BLaER1 (cell line): ENCODE results near the gene SMARCA4.
"Not testable (repeated sequence)": the region's sequence is repeated elsewhere in the genome, so short reads cannot be mapped to it uniquely, and the experiment has no call there.

Experiments used
- H3K27ac ChIP-seq: shearing (Covaris generic); formaldehyde crosslinking; 2 replicates; pipeline ENCODE4 v1.8.1; 2022
- H3K27me3 ChIP-seq: shearing (Covaris generic); formaldehyde crosslinking; 2 replicates; pipeline ENCODE4 v1.8.1; 2022
- H3K36me3 ChIP-seq: shearing (Covaris generic); formaldehyde crosslinking; 2 replicates; pipeline ENCODE4 v1.8.1; 2022
- H3K4me1 ChIP-seq: shearing (Covaris generic); formaldehyde crosslinking; 2 replicates; pipeline ENCODE4 v1.8.1; 2022
- H3K4me2 ChIP-seq: shearing (Covaris generic); formaldehyde crosslinking; 2 replicates; pipeline ENCODE4 v1.8.1; 2022
- H3K4me3 ChIP-seq: shearing (Covaris generic); formaldehyde crosslinking; 2 replicates; pipeline ENCODE4 v1.8.1; 2022
- H3K9ac ChIP-seq: shearing (Covaris generic); formaldehyde crosslinking; 2 replicates; pipeline ENCODE4 v1.8.1; 2022
- H3K9me3 ChIP-seq: shearing (Covaris generic); formaldehyde crosslinking; 2 replicates; pipeline ENCODE4 v1.8.1; 2022
- H4K20me1 ChIP-seq: shearing (Covaris generic); formaldehyde crosslinking; 2 replicates; pipeline ENCODE4 v1.8.1; 2022
- Cebpa-rat ChIP-seq: shearing (Covaris generic); IDR thresholded peaks from 2 replicates; pipeline ENCODE4 v1.8.1; 2022

SMARCA4 gene

DNA sequence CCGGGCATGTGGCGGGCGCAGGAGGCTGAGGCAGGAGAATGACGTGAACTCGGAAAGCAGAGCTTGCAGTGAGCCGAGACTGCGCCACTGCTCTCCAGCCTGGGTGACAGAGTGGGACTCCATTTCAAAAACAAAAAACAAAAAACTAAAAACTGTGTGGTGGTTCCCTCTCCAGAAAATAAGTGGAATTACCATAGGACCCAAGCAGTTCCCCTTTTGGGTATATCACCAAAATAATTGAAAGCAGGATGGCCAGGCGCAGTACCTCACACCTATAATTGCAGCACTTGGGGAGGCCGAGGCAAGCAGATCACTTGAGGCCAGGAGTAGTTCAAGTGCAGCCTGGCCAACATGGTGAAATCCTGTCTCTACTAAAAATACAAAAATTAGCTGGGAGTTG is 112.7 kb downstream of the SMARCA4 start:
- peaks cover 6% of the 10 kb centered on the region; the same call in 1 of the 2 replicates for H3K36me3 ChIP-seq
- H3K4me1 ChIP-seq, result peaks cover 67% of the 10 kb centered on the region
- peak overlapping the region; percentile 93 for H3K27ac ChIP-seq
- no peaks in the 10 kb centered on the region for H4K20me1 ChIP-seq
- H3K4me3 ChIP-seq, result peak overlapping the region; percentile 39; the same call in 1 of the 2 replicates
- no peak for TF ChIP-seq Cebpa-rat
- H3K27me3 ChIP-seq, result no peaks in the 10 kb centered on the region
- H3K9ac ChIP-seq, result peak overlapping the region; percentile 74
- H3K4me2 ChIP-seq, result peak overlapping the region; percentile 80
- no peaks in the 10 kb centered on the region for H3K9me3 ChIP-seq

DNA sequence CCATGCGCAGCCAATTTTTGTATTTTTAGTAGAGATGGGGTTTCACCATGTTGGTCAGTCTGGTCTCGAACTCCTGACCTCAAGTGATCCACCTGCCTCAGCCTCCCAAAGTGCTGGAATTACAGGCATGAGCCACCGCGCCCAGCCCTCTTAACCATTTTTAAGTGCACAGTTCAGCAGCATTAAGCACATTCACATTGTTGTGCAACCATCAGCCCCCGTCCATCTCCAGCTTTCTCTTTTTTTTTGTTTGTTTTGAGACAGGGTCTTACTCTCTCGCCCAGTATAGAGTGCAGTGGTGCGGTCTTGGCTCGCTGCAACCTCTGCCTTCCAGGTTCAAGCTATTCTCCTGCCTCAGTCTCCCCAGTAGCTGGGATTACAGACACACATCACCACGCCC is 116.0 kb downstream of the SMARCA4 start:
- peak overlapping the region; percentile 93; the same call in 1 of the 2 replicates for H3K27ac ChIP-seq
- H3K27me3 ChIP-seq, H3K4me3 ChIP-seq, H4K20me1 ChIP-seq, H3K9ac ChIP-seq, H3K9me3 ChIP-seq: not testable (repeated sequence)
- peaks cover 27% of the 10 kb centered on the region for H3K36me3 ChIP-seq
- H3K4me1 ChIP-seq, result peaks cover 58% of the 10 kb centered on the region
- H3K4me2 ChIP-seq, result 0 out of 2 replicates have a peak overlapping the region, but pooled peaks have one; percentile 1

DNA sequence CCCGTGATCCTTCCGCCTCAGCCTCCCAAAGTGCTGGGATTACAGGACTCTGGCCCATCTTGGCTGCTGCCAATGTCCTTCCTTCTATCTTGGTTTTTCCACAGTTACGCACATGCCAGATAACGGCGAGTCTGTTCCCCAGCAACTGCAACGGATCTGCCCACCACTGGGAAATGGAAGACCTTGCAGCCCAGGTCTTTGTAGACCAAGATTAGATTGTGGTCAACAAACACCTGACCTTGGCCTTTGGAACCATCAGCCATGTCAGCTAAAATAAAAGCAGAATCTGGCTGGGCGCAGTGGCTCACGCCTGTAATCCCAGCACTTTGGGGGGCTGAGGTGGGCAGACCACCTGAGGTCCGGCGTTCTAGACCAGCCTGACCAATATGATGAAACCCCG is 118.1 kb downstream of the SMARCA4 start:
- Histone ChIP-seq H3K9me3 (no peaks in the 10 kb centered on the region), H4K20me1 (no peaks in the 10 kb centered on the region), H3K4me3 (no peak overlapping the region), H3K4me2 (no peak overlapping the region), H3K4me1 (peaks cover 49% of the 10 kb centered on the region), H3K9ac (no peak overlapping the region), H3K27ac (no peak overlapping the region), H3K36me3 (peaks cover 27% of the 10 kb centered on the region), H3K27me3 (no peaks in the 10 kb centered on the region)
- TF ChIP-seq Cebpa-rat, result no peak

DNA sequence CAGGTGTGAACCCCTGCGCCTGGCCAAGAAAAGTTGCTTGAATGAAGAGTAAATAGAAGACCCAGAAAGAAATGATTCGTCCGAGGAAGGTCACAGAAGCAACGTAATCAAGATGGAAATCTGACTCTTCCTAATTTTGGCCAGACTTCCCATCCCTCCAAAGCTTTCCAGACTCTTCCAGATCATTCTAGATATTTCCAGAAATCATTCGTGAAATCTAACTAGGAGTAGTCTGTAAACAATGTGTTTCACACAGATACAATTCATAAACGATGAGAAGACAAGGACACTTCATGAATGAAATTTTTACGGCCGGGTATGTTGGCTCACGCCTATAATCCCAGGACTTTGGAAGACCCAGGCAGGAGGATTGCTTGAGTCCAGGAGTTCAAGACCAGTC is 119.2 kb downstream of the SMARCA4 start:
- TF ChIP-seq Cebpa-rat, result no peak
- no peak overlapping the region for H3K9ac ChIP-seq
- H3K4me2 ChIP-seq, result no peak overlapping the region
- no peaks in the 10 kb centered on the region for H4K20me1 ChIP-seq
- H3K4me1 ChIP-seq, result peaks cover 49% of the 10 kb centered on the region
- peaks cover 27% of the 10 kb centered on the region for H3K36me3 ChIP-seq
- H3K27ac ChIP-seq, result no peak overlapping the region
- no peak overlapping the region for H3K4me3 ChIP-seq
- H3K9me3 ChIP-seq, result no peaks in the 10 kb centered on the region
- H3K27me3 ChIP-seq, result no peaks in the 10 kb centered on the region

DNA sequence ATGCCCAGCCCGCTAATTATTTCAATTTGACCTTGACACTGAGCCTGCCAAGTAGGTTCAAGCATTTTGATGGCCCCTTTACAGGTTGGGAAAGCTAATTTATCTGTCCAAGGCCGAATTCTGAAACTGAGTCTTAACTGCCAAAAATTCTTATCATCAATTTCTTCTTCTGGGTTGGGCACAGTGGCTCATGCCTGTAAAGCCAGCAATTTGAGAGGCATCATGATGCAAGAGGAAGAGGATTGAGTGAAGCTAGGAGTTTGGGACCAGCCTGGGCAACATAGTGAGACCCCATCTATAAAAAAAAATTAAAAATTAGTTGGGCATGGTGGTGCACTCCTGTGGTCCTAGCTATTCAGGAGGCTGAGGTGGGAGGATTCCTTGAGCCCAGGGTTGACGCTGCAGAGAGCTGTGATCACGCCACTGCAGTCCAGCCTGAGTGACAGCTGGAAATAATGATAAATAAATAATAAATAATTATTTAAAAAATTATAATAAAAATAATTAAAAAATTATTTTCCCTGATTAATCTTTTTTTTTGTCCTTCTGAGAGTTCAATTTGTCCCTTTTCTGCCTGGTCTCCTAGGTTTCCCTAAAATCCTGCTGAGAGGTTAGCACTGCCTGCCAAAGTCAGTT is 127.2 kb downstream of the SMARCA4 start:
- no peaks in the 10 kb centered on the region for H3K9me3 ChIP-seq
- H3K27me3 ChIP-seq, result no peaks in the 10 kb centered on the region
- peaks cover 12% of the 10 kb centered on the region; the same call in 1 of the 2 replicates for H3K36me3 ChIP-seq
- peak overlapping the region; percentile 95 for H3K27ac ChIP-seq
- peaks cover 80% of the 10 kb centered on the region for H3K4me1 ChIP-seq
- TF ChIP-seq Cebpa-rat, result no peak
- peaks cover 26% of the 10 kb centered on the region for H4K20me1 ChIP-seq
- peak overlapping the region; percentile 87; the same call in 1 of the 2 replicates for H3K4me3 ChIP-seq
- peak overlapping the region; percentile 95 for H3K9ac ChIP-seq
- H3K4me2 ChIP-seq, result peak overlapping the region; percentile 84

DNA sequence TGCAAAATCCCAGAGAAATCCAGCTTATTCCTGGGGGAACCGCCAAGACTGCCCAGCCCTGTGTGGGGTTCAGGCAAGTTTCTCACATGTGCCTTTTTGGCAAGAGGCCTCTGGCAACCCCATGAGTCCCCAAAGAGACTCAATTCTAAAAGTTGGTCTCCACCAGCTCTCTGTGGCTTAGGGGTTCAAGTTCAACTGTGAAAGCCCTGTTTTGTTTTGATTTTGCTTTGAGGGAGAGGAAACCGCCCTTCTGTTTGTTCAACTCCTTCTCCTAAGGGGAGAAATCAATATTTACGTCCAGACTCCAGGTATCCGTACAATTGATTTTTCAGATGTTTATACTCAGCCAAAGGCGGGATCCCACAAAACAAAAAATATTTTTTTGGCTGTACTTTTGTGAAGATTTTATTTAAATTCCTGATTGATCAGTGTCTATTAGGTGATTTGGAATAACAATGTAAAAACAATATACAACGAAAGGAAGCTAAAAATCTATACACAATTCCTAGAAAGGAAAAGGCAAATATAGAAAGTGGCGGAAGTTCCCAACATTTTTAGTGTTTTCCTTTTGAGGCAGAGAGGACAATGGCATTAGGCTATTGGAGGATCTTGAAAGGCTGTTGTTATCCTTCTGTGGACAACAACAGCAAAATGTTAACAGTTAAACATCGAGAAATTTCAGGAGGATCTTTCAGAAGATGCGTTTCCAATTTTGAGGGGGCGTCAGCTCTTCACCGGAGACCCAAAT is 127.8 kb downstream of the SMARCA4 start:
- Histone ChIP-seq H3K27me3 (no peaks in the 10 kb centered on the region), H3K27ac (peak overlapping the region; percentile 95), H3K4me1 (peaks cover 82% of the 10 kb centered on the region), H3K4me2 (peak overlapping the region; percentile 84), H3K9me3 (no peaks in the 10 kb centered on the region), H3K9ac (peak overlapping the region; percentile 95), H3K4me3 (peak overlapping the region; percentile 87), H3K36me3 (peaks cover 19% of the 10 kb centered on the region), H4K20me1 (peaks cover 33% of the 10 kb centered on the region)
- no peak for TF ChIP-seq Cebpa-rat

DNA sequence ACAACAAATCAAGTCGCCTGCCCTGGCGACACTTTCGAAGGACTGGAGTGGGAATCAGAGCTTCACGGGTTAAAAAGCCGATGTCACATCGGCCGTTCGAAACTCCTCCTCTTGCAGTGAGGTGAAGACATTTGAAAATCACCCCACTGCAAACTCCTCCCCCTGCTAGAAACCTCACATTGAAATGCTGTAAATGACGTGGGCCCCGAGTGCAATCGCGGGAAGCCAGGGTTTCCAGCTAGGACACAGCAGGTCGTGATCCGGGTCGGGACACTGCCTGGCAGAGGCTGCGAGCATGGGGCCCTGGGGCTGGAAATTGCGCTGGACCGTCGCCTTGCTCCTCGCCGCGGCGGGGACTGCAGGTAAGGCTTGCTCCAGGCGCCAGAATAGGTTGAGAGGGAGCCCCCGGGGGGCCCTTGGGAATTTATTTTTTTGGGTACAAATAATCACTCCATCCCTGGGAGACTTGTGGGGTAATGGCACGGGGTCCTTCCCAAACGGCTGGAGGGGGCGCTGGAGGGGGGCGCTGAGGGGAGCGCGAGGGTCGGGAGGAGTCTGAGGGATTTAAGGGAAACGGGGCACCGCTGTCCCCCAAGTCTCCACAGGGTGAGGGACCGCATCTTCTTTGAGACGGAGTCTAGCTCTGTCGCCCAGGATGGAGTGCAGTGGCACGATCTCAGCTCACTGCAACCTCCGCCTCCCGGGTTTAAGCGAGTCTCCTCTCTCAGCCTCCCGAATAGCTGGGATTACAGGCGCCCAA is 128.6 kb downstream of the SMARCA4 start, which contains the start of gene LDLR:
Gene LDLR (plus strand): TSS at position 210 of the 760 bp plus-strand sequence. CDS start 86 bp downstream, at position 296.
- peaks cover 82% of the 10 kb centered on the region for H3K4me1 ChIP-seq
- H3K27ac ChIP-seq, result peak within 1 kb of the TSS; percentile 95
- H3K4me2 ChIP-seq, result peak within 1 kb of the TSS; percentile 84
- peak within 1 kb of the TSS; percentile 87 for H3K4me3 ChIP-seq
- peaks cover 27% of the 10 kb centered on the region for H3K36me3 ChIP-seq
- H3K27me3 ChIP-seq, result no peaks in the 10 kb centered on the region
- H4K20me1 ChIP-seq, result peaks cover 40% of the 10 kb centered on the region
- no peaks in the 10 kb centered on the region for H3K9me3 ChIP-seq
- no peak for TF ChIP-seq Cebpa-rat
- H3K9ac ChIP-seq, result peak within 1 kb of the TSS; percentile 95

DNA sequence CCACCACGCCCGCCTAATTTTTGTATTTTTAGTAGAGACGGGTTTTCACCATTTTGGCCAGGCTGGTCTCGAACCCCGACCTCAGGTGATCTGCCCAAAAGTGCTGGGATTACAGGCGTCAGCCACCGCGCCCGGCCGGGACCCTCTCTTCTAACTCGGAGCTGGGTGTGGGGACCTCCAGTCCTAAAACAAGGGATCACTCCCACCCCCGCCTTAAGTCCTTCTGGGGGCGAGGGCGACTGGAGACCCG is 129.1 kb downstream of the SMARCA4 start:
- H3K9me3 ChIP-seq, H3K27me3 ChIP-seq: not testable (repeated sequence)
- Histone ChIP-seq H3K4me2 (peak overlapping the region; percentile 84), H3K36me3 (peaks cover 32% of the 10 kb centered on the region), H4K20me1 (peaks cover 45% of the 10 kb centered on the region), H3K4me1 (peaks cover 82% of the 10 kb centered on the region), H3K4me3 (peak overlapping the region; percentile 87), H3K27ac (peak overlapping the region; percentile 95), H3K9ac (peak overlapping the region; percentile 95)

DNA sequence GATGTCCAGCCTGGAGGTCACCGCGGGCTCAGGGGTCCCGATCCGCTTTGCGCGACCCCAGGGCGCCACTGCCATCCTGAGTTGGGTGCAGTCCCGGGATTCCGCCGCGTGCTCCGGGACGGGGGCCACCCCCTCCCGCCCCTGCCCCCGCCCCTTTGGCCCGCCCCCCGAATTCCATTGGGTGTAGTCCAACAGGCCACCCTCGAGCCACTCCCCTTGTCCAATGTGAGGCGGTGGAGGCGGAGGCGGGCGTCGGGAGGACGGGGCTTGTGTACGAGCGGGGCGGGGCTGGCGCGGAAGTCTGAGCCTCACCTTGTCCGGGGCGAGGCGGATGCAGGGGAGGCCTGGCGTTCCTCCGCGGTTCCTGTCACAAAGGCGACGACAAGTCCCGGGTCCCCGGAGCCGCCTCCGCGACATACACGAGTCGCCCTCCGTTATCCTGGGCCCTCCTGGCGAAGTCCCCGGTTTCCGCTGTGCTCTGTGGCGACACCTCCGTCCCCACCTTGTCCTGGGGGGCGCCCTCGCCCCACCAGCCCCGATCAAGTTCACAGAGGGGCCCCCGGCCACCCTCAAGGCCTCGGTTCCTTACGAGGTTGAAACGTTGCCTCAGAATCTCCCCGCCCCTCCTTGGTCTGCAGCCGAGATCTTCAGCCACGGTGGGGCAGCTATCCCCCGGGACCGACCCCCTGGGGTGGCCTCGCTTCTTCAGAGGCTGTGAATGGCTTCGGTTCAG is 129.6 kb downstream of the SMARCA4 start:
- no peak for TF ChIP-seq Cebpa-rat
- Histone ChIP-seq H3K4me3 (peak overlapping the region; percentile 87), H3K27me3 (no peaks in the 10 kb centered on the region), H4K20me1 (peaks cover 50% of the 10 kb centered on the region), H3K4me1 (peaks cover 82% of the 10 kb centered on the region), H3K9me3 (no peaks in the 10 kb centered on the region), H3K9ac (peak overlapping the region; percentile 95), H3K36me3 (peaks cover 36% of the 10 kb centered on the region), H3K4me2 (peak overlapping the region; percentile 86), H3K27ac (peak overlapping the region; percentile 95)
